HG03565 (cell line): ENCODE data around the gene IGF2R.

Experiments used
- ATAC-seq: cut with Tn5 transposase; IDR thresholded peaks from one replicate; pipeline ENCODE4 v1.9.1; 2021; ENCODE audit warnings: mild to moderate bottlenecking, moderate library complexity; ENCODE audit not compliant: unreplicated experiment

Gene IGF2R

DNA sequence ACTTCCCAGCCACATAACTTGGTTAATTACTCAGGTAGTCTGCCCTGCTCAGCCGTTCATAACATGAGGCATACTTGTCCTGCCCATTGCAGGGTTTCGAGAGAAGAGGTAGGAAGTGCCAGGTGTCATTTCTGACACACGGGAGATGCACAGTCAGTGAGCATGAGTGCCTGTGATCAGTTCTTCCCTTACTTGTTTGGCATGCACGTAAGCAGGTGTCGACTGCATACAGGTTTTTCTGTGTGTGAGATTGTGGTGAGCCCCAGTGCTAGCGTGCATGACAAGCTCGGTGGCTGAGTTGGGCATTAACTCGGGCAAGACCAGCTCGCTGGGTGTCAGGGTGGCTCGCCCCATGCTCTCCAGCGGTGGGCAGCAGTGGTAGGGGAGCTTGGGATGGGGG lies 101.5 kb downstream of the IGF2R start:
- ATAC-seq, result no peak

DNA sequence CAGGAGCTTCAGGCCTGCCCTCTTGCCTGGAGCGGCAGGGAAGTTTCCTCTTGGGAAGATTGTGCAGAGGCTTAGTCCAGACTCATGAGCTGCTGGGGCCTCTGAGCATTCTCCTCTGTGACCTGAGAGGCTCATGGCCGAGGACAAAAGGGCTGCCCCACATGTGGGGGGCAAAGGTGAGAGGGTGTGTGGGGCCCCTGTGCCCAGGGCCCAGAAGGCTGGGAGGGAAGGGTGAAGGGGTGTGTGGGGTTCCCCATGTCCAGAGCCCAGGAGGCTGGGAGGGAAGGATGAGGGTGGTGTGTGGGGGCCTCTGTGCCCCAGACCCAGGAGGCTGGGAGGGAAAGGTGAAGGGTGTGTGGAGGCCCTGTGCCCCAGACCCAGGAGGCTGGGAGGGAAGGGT lies 101.9 kb downstream of the IGF2R start:
- ATAC-seq, result no peak

DNA sequence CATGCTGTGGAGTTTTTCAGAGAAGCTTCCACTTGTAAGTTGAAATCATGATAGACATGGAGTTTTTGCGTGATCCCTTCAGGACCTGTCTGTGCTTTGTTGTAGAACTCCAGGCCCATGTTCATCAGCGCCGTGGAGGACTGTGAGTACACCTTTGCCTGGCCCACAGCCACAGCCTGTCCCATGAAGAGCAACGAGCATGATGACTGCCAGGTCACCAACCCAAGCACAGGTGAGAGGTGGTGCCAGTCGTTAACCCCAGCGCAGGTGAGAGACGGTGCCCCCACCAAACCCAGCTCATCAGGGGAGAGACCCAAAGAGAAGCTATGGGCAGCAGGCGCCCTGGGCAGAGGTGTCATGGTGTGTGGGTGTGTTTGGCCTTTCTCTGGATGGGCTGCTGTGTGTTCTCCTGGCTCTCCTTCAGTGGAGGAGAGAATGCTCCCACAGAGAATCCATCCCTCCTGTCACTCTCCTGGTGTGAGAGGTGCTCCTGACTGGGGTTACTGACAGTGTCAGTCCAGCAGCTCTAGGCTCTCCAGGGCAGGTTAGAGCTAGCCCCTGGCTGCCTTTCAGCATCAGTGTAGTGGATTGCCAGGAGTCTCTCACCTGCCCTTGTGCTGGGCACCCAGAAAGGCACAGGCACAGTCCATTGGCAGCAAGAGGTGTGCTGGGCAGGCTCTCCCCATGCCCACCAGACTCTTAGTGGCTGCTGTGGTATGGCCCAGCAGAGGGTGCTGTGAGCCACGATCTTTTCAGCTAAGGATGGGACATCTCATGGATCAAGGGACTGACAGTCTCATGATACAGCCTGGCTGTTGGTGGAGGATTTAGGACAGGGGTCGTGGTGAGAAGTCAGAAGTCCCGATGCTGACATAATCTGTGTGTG lies 103.2 kb downstream of the IGF2R start:
- ATAC-seq, result no peak

DNA sequence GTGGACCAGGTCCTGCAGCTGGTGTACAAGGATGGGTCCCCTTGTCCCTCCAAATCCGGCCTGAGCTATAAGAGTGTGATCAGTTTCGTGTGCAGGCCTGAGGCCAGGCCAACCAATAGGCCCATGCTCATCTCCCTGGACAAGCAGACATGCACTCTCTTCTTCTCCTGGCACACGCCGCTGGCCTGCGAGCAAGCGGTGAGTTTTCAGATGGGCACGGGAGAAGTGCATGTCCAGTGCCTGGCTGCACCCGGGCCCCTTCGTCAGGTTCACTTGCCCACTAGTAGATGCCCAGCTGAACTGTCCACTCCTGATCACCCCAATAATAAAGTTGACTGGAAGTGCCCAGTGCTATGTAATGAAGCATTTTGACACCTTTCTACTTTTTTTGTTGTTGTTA lies 104.4 kb downstream of the IGF2R start:
- no peak for ATAC-seq

DNA sequence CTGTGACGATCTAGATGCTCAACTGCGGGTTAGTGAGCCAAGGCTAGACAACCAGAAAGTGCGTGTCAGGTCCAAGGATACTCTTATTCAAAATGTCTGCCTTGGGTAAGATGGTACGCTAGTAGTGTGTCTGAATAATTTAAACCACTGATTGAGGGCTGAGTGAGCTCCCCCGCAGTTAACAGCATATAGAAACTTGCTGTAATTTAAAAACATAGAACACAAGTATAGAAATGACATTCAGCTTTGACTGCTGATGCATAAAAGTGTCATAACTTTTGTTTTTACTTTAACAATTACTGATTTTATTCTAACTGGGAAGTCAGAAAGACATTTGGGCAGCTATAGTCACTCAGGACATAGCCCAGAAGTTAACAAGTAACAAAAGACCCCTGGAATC lies 107.1 kb downstream of the IGF2R start:
- ATAC-seq, result no peak

DNA sequence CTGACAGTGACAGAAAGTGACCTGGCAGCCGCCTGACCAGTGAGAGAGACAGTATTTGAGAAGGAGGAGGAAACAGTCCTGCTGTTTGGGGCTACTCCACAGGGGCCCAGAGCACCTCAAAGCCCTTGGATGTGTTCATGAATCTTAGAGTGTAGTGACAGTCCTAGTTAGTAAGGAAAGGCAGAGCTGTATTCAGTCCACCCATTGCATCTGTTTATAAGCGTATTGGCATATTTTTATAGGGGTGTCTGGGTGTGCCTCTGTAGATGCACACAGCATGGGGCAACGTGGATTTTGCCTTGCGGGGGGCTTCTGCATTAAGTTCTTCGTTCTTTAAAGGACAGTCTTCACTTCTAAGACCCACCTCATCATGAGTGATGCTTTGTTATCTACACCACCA lies 108.1 kb downstream of the IGF2R start:
- ATAC-seq, result no peak

DNA sequence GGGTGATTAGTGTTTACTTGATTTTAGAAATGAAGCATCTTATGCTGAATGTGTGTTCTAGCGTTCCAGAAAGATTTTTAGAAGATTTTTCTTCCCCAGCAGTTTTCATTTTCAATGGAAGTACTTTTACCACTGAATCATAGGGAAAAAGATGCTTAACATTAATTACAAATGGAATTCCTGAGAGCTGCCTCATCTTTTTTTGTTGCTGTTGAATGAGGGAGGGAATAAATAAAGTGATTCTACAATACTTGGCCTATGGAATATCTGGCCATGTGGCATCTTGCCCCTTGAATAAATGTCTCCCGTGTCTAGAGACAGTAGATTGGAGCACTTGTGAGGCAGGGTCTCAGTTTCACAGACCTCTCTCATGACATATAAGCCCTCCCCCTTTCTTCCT lies 108.6 kb downstream of the IGF2R start:
- no peak for ATAC-seq

DNA sequence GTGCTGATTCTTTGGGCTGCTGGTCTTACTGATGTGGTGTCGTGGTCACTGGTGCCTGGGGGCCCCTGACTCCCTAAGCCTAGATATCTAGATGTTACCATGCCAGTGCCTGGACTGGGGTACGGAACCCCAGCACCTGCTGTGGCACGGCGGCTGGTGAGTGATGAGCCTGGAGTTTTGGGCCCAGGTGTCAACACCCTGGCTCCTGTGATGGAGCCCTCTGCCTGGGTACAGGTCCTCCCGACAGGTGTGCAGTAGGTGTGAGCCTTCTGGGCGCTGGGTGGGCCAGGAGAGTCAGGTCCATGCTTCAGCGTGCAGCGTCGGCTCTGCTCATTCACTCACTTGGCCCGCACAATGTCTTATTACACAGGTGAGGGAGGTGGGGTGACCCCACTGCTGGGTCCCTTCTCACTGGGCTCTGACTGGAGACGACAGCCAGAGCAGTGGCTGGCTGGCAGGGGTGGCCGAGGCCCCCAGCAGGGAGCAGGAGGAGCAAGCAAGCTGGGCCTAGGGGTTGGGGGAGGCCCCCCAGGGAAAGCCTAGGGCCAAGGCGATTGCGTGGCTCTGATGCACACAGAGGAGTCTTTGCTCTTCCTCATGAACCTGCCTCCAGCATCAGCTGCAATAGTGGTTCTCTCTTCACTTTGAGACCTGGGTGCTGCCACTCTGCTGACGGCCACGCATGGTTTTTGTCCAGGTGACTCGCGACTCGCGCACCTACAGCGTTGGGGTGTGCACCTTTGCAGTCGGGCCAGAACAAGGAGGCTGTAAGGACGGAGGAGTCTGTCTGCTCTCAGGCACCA lies 110.2 kb downstream of the IGF2R start:
- ATAC-seq, result no peak

DNA sequence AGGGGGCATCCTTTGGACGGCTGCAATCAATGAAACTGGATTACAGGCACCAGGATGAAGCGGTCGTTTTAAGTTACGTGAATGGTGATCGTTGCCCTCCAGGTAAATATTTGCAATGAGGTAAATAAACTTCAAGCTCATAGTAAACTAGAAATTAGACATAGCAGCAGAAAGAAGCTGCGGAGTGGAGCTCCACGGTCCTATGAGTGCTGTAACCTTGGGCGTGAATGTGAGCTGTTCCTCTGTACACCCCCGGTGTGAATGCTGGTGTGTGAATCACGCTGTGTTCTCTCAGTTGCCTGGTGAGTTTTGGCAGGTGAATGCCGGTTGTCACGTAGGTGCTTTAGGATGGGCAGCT lies 110.8 kb downstream of the IGF2R start:
- ATAC-seq, result no peak

DNA sequence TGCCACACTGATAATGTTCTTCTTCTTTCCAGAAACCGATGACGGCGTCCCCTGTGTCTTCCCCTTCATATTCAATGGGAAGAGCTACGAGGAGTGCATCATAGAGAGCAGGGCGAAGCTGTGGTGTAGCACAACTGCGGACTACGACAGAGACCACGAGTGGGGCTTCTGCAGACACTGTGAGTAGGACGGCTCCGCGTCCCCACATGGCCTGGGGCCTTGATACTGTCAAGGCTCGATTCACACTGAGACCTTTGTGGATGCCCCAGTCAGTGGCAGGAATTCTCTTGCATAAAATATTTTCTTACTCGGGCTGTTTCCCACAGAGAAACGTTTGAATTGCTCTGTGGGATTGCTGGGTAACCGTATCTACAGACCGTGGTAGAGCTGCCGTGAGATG lies 111.2 kb downstream of the IGF2R start:
- ATAC-seq, result no peak

DNA sequence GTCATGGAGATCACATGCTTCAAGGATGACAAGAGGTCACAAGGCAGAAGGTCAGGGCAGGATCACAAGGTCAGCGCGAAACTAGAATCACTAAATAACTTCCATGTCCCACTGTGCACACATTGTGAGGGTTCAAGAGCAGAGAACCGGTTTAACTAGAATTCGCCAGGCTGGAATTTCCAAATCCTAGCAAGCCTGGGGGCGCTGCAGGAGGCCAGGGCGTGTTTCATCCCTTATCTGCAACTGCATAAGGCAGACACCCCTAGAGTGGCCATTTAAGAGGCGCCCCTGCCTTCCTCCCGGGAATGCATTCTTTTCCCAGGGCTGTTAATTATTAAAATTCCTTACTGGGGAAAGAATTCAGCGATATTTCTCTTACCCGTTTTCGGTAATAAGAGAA lies 112.5 kb downstream of the IGF2R start:
- ATAC-seq, result no peak

DNA sequence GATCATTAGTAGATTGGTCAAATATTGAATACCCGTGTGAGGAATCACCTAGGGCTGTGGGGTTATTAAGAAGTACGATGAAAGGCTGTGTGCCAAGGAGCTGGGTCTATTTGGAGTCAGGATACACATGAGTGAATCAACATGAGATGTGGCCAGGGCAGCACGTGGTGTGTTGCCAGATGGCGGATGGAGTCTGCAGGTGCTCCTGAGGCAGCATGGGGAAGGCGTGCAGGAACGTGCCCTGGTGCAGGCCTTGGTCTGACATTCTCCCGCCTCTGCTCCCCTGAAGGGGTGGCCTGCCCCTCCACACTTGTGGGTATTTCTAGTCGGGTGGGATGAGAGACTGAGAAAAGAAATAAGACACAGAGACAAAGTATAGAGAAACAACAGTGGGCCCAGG lies 113.7 kb downstream of the IGF2R start:
- no peak for ATAC-seq

DNA sequence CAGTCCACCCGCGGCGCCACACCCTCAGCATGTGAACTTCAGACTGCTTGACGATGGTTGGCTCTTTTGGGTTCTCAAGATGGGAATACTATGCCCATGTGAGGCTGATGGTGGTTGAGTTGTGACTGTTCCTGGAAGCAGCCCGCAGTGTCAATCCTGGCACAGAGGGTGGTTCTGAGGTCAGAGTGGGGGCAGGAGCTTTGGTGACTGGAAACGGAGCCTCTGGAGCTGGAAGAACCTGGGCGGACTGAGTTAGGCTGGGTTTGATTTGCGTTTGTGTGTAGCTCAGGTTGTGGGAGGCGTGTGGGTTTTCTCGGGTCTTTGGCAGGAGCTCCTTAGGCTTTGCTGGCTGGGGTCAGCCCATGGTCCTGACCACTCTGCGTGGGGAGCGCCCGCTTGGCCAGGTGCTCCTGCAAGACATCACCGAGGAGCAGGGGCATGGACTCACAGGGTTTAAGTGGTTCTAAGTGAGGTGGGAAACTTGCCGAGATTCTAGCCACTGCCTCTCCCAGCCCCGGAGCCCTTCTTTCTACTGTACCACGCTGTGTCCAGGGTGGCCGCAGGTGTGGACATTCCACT lies 115.4 kb downstream of the IGF2R start:
- ATAC-seq, result no peak

DNA sequence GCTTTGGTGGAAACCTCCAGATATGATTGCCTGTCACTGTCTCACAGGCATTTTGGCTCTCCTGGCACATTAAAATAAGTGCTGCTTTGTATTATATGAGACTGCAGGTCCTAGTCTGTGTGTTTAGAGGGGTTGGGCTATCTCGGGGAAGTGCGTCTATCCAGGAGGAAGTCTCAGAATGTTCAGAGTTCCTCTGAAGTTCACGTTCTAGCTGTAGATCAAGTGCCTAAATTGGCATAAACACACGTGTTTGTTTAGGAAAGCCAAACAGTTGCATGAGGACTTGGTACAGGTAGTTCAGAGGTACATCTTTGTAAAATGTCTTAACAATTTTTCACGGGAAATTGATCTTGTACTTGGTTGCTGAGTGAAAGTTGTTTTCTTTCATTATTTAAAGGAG lies 116.3 kb downstream of the IGF2R start:
- ATAC-seq, result no peak

DNA sequence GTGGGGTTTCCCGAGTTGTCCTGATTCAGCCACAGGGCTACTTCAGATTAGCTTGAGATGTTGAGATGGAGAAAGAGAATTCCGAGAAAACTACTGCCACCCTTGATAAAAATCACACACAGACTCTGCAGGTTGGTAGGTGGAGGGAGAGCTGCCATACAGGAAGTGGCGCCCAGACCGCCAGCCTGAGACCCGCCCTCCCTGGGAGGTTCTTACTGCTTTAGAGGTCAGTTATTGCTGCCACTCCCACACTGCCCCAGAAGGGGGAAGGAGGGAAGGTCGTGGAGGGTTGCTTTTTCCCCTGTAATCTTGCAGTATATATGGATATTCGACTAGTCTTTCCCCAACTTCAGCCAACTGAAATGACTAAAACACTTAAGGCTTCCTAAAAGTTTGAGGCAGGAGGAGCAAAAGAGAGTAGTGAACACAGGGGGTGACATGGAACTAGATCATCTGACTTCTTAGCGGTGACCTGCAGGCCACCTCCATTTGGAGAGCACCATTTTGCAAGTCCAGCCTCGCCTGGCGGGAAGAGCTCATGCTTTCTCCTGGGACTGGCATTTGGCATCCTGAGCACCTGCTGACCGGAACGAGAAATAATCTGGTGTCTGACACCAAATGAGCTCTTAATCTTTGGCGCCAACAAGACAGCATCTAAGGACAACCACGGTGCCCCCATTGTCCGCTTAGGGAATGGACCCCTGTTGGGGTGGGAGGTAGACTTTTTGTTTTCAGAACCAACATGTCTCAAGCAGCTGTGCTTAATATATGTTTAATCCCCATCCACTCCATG lies 117.0 kb downstream of the IGF2R start:
- no peak for ATAC-seq

DNA sequence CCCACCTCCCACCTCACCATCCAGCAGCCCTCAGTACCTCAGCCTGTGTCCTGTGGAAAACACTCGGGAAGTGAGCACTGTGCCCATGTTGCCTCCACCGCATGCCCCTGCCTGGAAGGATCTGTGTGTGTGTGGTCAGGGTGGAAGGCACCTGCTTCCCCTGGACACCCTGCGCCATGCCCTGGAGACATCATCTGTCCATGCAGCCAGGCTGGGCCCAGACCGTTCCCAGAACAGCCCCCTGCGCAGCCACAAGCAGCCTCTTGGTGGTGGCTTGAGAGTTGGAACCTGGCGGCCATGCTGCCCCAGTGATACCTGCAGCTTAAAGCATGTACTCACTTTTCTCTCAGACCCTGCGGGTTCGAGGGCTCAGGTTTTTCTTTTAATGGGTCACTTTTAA lies 117.9 kb downstream of the IGF2R start:
- no peak for ATAC-seq

DNA sequence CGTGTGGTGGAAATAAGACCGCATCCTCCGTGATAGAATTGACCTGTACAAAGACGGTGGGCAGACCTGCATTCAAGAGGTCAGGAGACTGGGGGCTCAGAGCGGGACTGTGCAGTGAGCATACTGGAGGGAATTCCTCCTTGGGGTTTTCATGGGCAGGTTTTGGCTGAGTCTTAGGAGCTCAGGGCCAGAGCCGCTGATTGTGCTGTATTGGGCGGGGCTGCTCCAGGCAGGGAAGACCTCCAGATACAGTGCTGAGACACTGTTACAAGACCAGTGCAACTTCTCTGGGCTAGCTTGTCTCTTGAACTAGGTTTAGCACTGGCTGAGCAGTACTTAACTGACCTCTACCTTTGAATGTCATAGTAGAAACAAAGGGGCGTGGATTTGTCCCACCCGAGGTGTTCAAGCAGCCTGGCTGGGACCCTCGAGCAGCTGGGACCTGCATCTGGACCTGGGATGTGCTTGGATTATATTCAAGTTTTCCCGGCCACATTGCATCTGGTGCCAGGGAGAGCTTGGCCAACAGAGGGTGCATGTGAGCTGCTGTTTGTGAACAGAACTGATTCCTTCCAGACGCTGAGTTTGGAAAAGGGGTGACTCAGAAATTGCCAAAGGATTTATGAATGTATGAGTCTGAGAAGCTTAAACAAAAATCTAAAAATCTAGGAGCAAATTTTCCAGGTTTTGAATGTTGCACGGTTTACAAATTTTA lies 119.3 kb downstream of the IGF2R start:
- ATAC-seq, result no peak

DNA sequence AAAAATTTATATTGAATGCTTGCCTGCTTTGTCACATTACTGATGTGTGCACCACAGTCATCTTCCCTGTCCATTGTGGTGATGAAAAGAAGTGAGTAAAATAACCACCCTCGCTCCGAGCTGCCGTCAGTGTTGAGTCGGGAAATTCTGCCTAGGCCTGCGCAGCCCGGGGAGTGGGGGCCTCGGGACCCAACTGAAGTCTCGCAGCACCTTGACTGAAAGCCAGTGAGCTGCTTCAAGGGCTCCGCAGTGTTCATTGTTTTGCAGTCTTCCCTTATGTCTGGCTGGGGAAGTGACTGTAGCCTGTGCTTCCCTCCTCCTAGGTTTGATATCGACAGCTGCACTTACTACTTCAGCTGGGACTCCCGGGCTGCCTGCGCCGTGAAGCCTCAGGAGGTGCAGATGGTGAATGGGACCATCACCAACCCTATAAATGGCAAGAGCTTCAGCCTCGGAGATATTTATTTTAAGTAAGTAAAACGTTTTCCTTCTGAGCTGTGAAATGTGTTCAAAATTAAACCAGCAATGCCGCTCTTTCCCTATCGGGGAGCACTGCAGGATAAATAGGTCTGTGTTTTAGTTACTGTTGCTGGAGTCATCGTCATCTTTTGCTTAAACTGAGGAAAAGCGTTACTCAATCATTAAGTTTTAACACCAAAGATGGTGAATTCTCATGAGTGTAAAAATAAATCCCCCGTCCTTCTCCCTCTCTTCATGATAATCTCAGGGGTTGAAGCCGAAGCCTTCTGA lies 120.1 kb downstream of the IGF2R start:
- ATAC-seq, result no peak

DNA sequence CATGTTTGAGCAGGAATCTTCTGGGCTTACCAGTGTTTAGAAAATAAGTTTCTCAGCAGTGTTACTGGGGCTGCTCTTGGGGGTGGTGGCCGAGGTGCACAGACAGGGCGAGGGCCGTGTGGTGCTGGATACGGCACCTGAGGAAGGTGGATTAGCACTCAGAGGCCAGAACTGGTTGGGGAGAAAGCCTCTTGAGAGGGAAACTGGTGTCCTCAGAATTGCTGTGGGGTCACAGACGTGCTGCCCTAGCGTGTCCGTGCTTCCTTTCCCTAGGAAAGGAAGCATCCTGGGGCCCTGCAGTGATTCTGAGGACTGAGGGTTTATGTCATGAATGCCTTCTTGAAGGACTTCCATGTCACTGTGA lies 120.6 kb downstream of the IGF2R start:
- ATAC-seq, result no peak
